Breast epithelium (tissue), 3 donors: Measurements from ENCODE around the gene TRIM66.

Source experiments
- CTCF ChIP-seq, 3 donors: fragments of 450-650 bp; IDR thresholded peaks; one replicate each; pipeline ENCODE4 v1.5.1; 2016 to 2017; ENCODE audit warnings: antibody characterized with exemption in 3 of 3, mild to moderate bottlenecking in 3 of 3, moderate library complexity in 3 of 3
- POLR2A ChIP-seq: fragments of 450-650 bp; IDR thresholded peaks from one replicate; pipeline ENCODE4 v1.6.1; 2016; ENCODE audit warnings: antibody characterized with exemption, mild to moderate bottlenecking, moderate library complexity

GRCh38 chr11:8702598-8702915 is 20.1 kb upstream of the TRIM66 start:
- TF ChIP-seq POLR2A, result no peak
- TF ChIP-seq CTCF (IDR thresholded peaks at IDR 0.05), result no peak
